GM12891 (cell line): ENCODE measurements around the gene NEK11.

Experiments used
- DNase-seq: peaks from one replicate; pipeline ENCODE4 v3.0.0; 2011; ENCODE audit warnings: low spot score; ENCODE audit not compliant: insufficient read length
- FAIRE-seq: peaks from 2 replicates; lab custom pipeline; 2011; peaks lifted over from hg19 to GRCh38; lab: Jason Lieb, UNC
- PAX5 ChIP-seq: IDR thresholded peaks from 2 replicates; pipeline ENCODE4 v1.6.1; 2011; ENCODE audit warnings: low read length, moderate library complexity, mild to moderate bottlenecking; ENCODE audit not compliant: insufficient read depth, severe bottlenecking
- POLR2A ChIP-seq: IDR thresholded peaks from 2 replicates; pipeline ENCODE4 v1.6.1; 2011; ENCODE audit warnings: low read depth, low read length, control low read depth
- POLR2AphosphoS5 ChIP-seq: IDR thresholded peaks from 2 replicates; pipeline ENCODE4 v1.6.1; 2011; ENCODE audit warnings: low read depth, low read length, control low read depth
- POU2F2 ChIP-seq: IDR thresholded peaks from 2 replicates; pipeline ENCODE4 v1.6.1; 2011; ENCODE audit warnings: low read depth, mild to moderate bottlenecking, control low read depth, low read length, moderate library complexity
- SPI1 ChIP-seq: IDR thresholded peaks from 2 replicates; pipeline ENCODE4 v1.6.1; 2011; ENCODE audit warnings: low read depth, low read length, control low read depth
- TAF1 ChIP-seq: IDR thresholded peaks from 2 replicates; pipeline ENCODE4 v1.6.1; 2011; ENCODE audit warnings: low read depth, low read length, control low read depth

NEK11 gene

GRCh38 chr3:131277836-131278497, 251.3 kb downstream of the NEK11 start:
- DNase-seq = no peak
- TF ChIP-seq POLR2A (no peak), SPI1 (no peak), TAF1 (no peak), POLR2AphosphoS5 (no peak), PAX5 (no peak), POU2F2 (no peak)
- FAIRE-seq = no peak

- FAIRE-seq (no peak), DNase-seq (no peak)
- TF ChIP-seq SPI1 (no peak), PAX5 (no peak), POLR2AphosphoS5 (no peak), TAF1 (no peak), POU2F2 (no peak), POLR2A (no peak)
Observed at GRCh38 chr3:131279577-131279976, 252.9 kb downstream of the NEK11 start.

GRCh38 chr3:131282379-131282778, 255.7 kb downstream of the NEK11 start:
- no peak for FAIRE-seq
- DNase-seq = no peak
- TF ChIP-seq TAF1 (no peak), SPI1 (no peak), POLR2A (no peak), POLR2AphosphoS5 (no peak), POU2F2 (no peak), PAX5 (no peak)

- FAIRE-seq (no peak), DNase-seq (no peak)
- TF ChIP-seq POLR2AphosphoS5 = no peak
- TF ChIP-seq POLR2A = no peak
- TF ChIP-seq TAF1 = no peak
- no peak for TF ChIP-seq PAX5
- no peak for TF ChIP-seq POU2F2
- TF ChIP-seq SPI1 = no peak
Observed at GRCh38 chr3:131282967-131283366, 256.3 kb downstream of the NEK11 start.

- TF ChIP-seq POLR2AphosphoS5 = no peak
- no peak for TF ChIP-seq PAX5
- TF ChIP-seq TAF1 = no peak
- TF ChIP-seq POU2F2 = no peak
- no peak for TF ChIP-seq POLR2A
- no peak for TF ChIP-seq SPI1
- FAIRE-seq = no peak
- DNase-seq = no peak
Observed at GRCh38 chr3:131283862-131284261, 257.2 kb downstream of the NEK11 start.

GRCh38 chr3:131284302-131284701, 257.6 kb downstream of the NEK11 start:
- TF ChIP-seq POLR2A (no peak), POLR2AphosphoS5 (no peak), TAF1 (no peak), PAX5 (no peak), POU2F2 (no peak), SPI1 (no peak)
- no peak for FAIRE-seq
- no peak for DNase-seq

GRCh38 chr3:131285456-131285855, 258.8 kb downstream of the NEK11 start:
- FAIRE-seq (no peak), DNase-seq (no peak)
- TF ChIP-seq TAF1 = no peak
- TF ChIP-seq POLR2A = no peak
- TF ChIP-seq SPI1 = no peak
- no peak for TF ChIP-seq POLR2AphosphoS5
- TF ChIP-seq POU2F2 = no peak
- TF ChIP-seq PAX5 = no peak

- TF ChIP-seq POLR2AphosphoS5 (no peak), POU2F2 (no peak), TAF1 (no peak), POLR2A (no peak), SPI1 (no peak)
- FAIRE-seq (no peak), DNase-seq (no peak)
Observed at GRCh38 chr3:131299836-131300235, 273.2 kb downstream of the NEK11 start.

GRCh38 chr3:131303848-131304247, 277.2 kb downstream of the NEK11 start:
- TF ChIP-seq POU2F2 = no peak
- TF ChIP-seq TAF1 = no peak
- TF ChIP-seq POLR2A = no peak
- no peak for TF ChIP-seq PAX5
- TF ChIP-seq SPI1 = no peak
- DNase-seq = no peak
- no peak for FAIRE-seq

- FAIRE-seq (no peak), DNase-seq (no peak)
- TF ChIP-seq PAX5 = no peak
- no peak for TF ChIP-seq TAF1
- no peak for TF ChIP-seq POLR2A
- no peak for TF ChIP-seq POU2F2
- no peak for TF ChIP-seq POLR2AphosphoS5
- no peak for TF ChIP-seq SPI1
Observed at GRCh38 chr3:131304890-131305289, 278.2 kb downstream of the NEK11 start.
